ENCODE measurements around the gene MTHFD2. TPM values are rescaled to one million over a fixed set of nuclear protein-coding genes. Genes with fewer than 3 reads are reported as not detected.

MTHFD2 gene
- total and polyA plus RNA-seq, 2 donors (not counting 3 experiments of a cell fraction or from before 2014, with no cell fraction given) = 25.6 to 83.2 TPM

DNA sequence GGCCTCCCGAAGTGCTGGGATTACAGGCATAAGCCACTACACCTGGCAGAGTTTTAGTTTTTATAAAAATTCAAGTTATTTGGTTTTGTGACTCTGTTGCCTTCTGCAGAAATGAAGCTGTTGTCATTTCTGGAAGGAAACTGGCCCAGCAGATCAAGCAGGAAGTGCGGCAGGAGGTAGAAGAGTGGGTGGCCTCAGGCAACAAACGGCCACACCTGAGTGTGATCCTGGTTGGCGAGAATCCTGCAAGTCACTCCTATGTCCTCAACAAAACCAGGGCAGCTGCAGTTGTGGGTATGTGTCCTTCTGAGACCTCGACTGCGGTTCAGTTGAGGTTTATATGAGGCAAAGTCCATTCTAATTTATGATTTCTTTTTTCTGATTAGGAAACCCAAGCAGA, 7.2 kb downstream of the MTHFD2 start:
- peak overlapping the region; percentile 85 for H3K27ac ChIP-seq (ENCODE audit: insufficient read depth, low read depth, low read length)
- ChIA-PET CTCF (interaction anchor here (0.9 to 1.9 kb wide), 5 partner anchors 9 to 381 kb away, joined by 3 to 6 read pairs (median 3); no protein-coding TSS in a partner anchor), POLR2A (interaction anchor here (0.7 kb wide), 1 partner anchor 27 kb away, joined by 6 read pairs; the partner anchor contains the start of gene MOB1A)
- DNase-seq (ENCODE audit: low read depth, low spot score) (no peak), FAIRE-seq (no peak)
- intact Hi-C loops (cut with micrococcal nuclease) = no loop called here
- H3K9me3 ChIP-seq (replicated peaks; ENCODE audit: control insufficient read depth, insufficient read depth, low read length) = no peaks in the 10 kb centered on the region
- no peak overlapping the region for H3K4me2 ChIP-seq (ENCODE audit: insufficient read depth, low read length)
- no peaks in the 10 kb centered on the region for H4K20me1 ChIP-seq (replicated peaks; ENCODE audit: control insufficient read depth, extremely low read depth, insufficient read depth, low read length)
- peaks cover 72% of the 10 kb centered on the region for H3K79me2 ChIP-seq (ENCODE audit: control insufficient read depth, insufficient read depth, low read length)
- no peaks in the 10 kb centered on the region for H3K27me3 ChIP-seq (ENCODE audit: control insufficient read depth in 2 of 2, insufficient read depth in 2 of 2, low read length in 2 of 2)
- peaks cover 2 to 16% of the 10 kb centered on the region in 2 experiments for H3K36me3 ChIP-seq (ENCODE audit: control insufficient read depth in 2 of 2, extremely low read depth in 1 of 2, insufficient read depth in 2 of 2, low read length in 2 of 2)
- no peaks in the 10 kb centered on the region for H3K9me1 ChIP-seq (replicated peaks; ENCODE audit: control insufficient read depth, extremely low read depth, insufficient read depth, low read length)
- H3K4me1 ChIP-seq (ENCODE audit: control insufficient read depth, extremely low read depth, insufficient read depth, low read length) = peaks cover 17% of the 10 kb centered on the region
- dilution Hi-C loops (cut with MboI; ENCODE audit: extremely low pct_ligation_motif_present, low sequenced_read_pairs) = no loop called here
- no peak overlapping the region for H3K9ac ChIP-seq (replicated peaks; ENCODE audit: extremely low read depth, insufficient read depth, low read length)
- no TSS peak for BruUV-seq (replicated peaks)
- no peak overlapping the region for H3K4me3 ChIP-seq (replicated peaks in 1 of 3; ENCODE audit: insufficient read depth in 1 of 3, low read depth in 1 of 3, low read length in 3 of 3)
- no peak overlapping the region for H2AFZ ChIP-seq (ENCODE audit: low read depth, low read length)
- TF ChIP-seq, protein P1, sequence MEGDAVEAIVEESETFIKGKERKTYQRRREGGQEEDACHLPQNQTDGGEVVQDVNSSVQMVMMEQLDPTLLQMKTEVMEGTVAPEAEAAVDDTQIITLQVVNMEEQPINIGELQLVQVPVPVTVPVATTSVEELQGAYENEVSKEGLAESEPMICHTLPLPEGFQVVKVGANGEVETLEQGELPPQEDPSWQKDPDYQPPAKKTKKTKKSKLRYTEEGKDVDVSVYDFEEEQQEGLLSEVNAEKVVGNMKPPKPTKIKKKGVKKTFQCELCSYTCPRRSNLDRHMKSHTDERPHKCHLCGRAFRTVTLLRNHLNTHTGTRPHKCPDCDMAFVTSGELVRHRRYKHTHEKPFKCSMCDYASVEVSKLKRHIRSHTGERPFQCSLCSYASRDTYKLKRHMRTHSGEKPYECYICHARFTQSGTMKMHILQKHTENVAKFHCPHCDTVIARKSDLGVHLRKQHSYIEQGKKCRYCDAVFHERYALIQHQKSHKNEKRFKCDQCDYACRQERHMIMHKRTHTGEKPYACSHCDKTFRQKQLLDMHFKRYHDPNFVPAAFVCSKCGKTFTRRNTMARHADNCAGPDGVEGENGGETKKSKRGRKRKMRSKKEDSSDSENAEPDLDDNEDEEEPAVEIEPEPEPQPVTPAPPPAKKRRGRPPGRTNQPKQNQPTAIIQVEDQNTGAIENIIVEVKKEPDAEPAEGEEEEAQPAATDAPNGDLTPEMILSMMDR (IDR thresholded peaks at IDR 0.05; ENCODE audit: extremely low read depth in 1 of 2, insufficient read depth in 1 of 2, low read depth in 1 of 2, low read length in 2 of 2) = no peak
- TF ChIP-seq, protein P2, sequence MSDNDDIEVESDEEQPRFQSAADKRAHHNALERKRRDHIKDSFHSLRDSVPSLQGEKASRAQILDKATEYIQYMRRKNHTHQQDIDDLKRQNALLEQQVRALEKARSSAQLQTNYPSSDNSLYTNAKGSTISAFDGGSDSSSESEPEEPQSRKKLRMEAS (IDR thresholded peaks at IDR 0.05; ENCODE audit: insufficient read depth, insufficient read length) = no peak
- TF ChIP-seq EZH2 (IDR thresholded peaks at IDR 0.05; ENCODE audit: borderline replicate concordance, low read depth, low read length, severe bottlenecking) (no peak), MYC (IDR thresholded peaks at IDR 0.05; ENCODE audit: low read depth, low read length) (no peak), GATA2 (IDR thresholded peaks at IDR 0.05; ENCODE audit: insufficient read depth, insufficient read length, low read depth, low read length) (no peak), JUN (IDR thresholded peaks at IDR 0.05; ENCODE audit: borderline replicate concordance, insufficient read depth, insufficient read length, low read depth) (no peak), POLR2A (IDR thresholded peaks at IDR 0.05; ENCODE audit: low read depth, low read length) (no peak), POLR2AphosphoS5 (IDR thresholded peaks at IDR 0.05; ENCODE audit: insufficient read depth, low read depth, low read length) (no peak), FOS (IDR thresholded peaks at IDR 0.05; ENCODE audit: borderline replicate concordance, insufficient read depth, low read length) (no peak)

Data from endothelial cell of umbilical vein (primary cell).